GM12878 (cell line): ENCODE results near the gene NAV2. TPM values are rescaled to one million over a fixed set of nuclear protein-coding genes. Genes with fewer than 3 reads are reported as not detected.

Experiments used
- ATAC-seq: fragments of 200-7000 bp; cut with Tn5 transposase; 3 replicates; pipeline ENCODE4 v1.9.1; 2020; ENCODE audit warnings: mild to moderate bottlenecking, moderate library complexity
- BruUV-seq: library from RNA; stranded (reverse); fragments of 400-500 nt; replicated peaks from 2 replicates; lab custom pipeline; 2021; lab: Mats Ljungman, UMichigan
- CTCF ChIA-PET: fragments of 300-600 bp; sonication (Branson Sonifier 250); formaldehyde crosslinking; extraction: SDS; loops from one replicate; lab custom pipeline; 2021; ENCODE audit warnings: inconsistent platforms; lab: Yijun Ruan, JAX
- POLR2A ChIA-PET: fragments of 350-600 bp; formaldehyde crosslinking; extraction: SDS; loops from one replicate; lab custom pipeline; 2021; ENCODE audit warnings: inconsistent platforms; lab: Charles Lee
- RAD21 ChIA-PET: fragments of 300-600 bp; sonication (Branson Sonifier 250); formaldehyde crosslinking; loops from one replicate; lab custom pipeline; 2023; ENCODE audit warnings: antibody characterized with exemption; ENCODE audit not compliant: unreplicated experiment; lab: Charles Lee
- SMC1A ChIA-PET: fragments of 300-600 bp; sonication (Branson Sonifier 250); formaldehyde crosslinking; loops from one replicate; lab custom pipeline; 2023; ENCODE audit not compliant: unreplicated experiment, uncharacterized antibody; lab: Charles Lee
- DNase-seq: peaks from one replicate; pipeline ENCODE4 v3.0.0-alpha.2; 2011; ENCODE audit warnings: low read depth, low spot score
- FAIRE-seq: peaks from 3 replicates; lab custom pipeline; 2011; peaks lifted over from hg19 to GRCh38; lab: Jason Lieb, UNC
- H2AFZ ChIP-seq: 2 replicates; pipeline ENCODE4 v1.6.0; 2011; ENCODE audit warnings: low read depth, low read length, control low read depth; ENCODE audit not compliant: control insufficient read depth
- H3K27ac ChIP-seq: 2 replicates; pipeline ENCODE4 v1.5.1; 2011; ENCODE audit warnings: control low read depth; ENCODE audit not compliant: control insufficient read depth, insufficient read depth
- H3K27me3 ChIP-seq, 2 experiments: replicated peaks in 1 of 2; 2 replicates each; pipeline versions ENCODE4 v1.6.0 to v1.6.1; 2011; ENCODE audit warnings: low read length in 1 of 2; ENCODE audit not compliant: control insufficient read depth in 2 of 2, insufficient read depth in 2 of 2
- H3K36me3 ChIP-seq, 2 experiments: 2 replicates each; pipeline ENCODE4 v1.5.1; 2011; ENCODE audit warnings: low read length in 1 of 2; ENCODE audit not compliant: control insufficient read depth in 2 of 2, insufficient read depth in 2 of 2
- H3K4me1 ChIP-seq: 2 replicates; pipeline ENCODE4 v1.6.1; 2011; ENCODE audit warnings: mild to moderate bottlenecking, low read length, moderate library complexity, mixed read lengths; ENCODE audit not compliant: control insufficient read depth, insufficient read depth
- H3K4me2 ChIP-seq: 2 replicates; pipeline ENCODE4 v1.6.0; 2011; ENCODE audit warnings: control low read depth; ENCODE audit not compliant: control insufficient read depth, insufficient read depth
- H3K4me3 ChIP-seq: fragments of 200-600 bp; sonication (generic); 2 replicates; pipeline ENCODE4 v1.5.1; 2016
- H3K79me2 ChIP-seq: 2 replicates; pipeline ENCODE4 v1.6.0; 2011; ENCODE audit warnings: low read length; ENCODE audit not compliant: control insufficient read depth, insufficient read depth
- H3K9ac ChIP-seq: 2 replicates; pipeline ENCODE4 v1.8.0; 2011; ENCODE audit warnings: low read length, control low read depth, mixed read lengths; ENCODE audit not compliant: control insufficient read depth, insufficient read depth
- H3K9me3 ChIP-seq: replicated peaks from 3 replicates; pipeline ENCODE4 v1.5.1; 2011; ENCODE audit warnings: mild to moderate bottlenecking, low read length; ENCODE audit not compliant: control insufficient read depth, insufficient read depth
- H4K20me1 ChIP-seq: 2 replicates; pipeline ENCODE4 v1.6.0; 2011; ENCODE audit not compliant: control insufficient read depth, insufficient read depth
- BHLHE40 ChIP-seq, 2 experiments: fragments of 450-650 bp in 1 of 2; IDR thresholded peaks; 2 replicates each; pipeline ENCODE4 v1.6.1; 2011 to 2017; ENCODE audit warnings: low read depth in 2 of 2, borderline replicate concordance in 1 of 2, improper control_type of control experiment in 1 of 2, low read length in 1 of 2, mild to moderate bottlenecking in 1 of 2
- SMC3 ChIP-seq: IDR thresholded peaks from 2 replicates; pipeline ENCODE4 v1.6.1; 2011; ENCODE audit warnings: low read length, improper control_type of control experiment, borderline replicate concordance
- WGBS: methylation state at CpG from one replicate; pipeline ENCODE4 v1.1.6; 2016; ENCODE audit warnings: low lambda C conversion rate; ENCODE audit not compliant: insufficient replicate concordance, insufficient coverage; ENCODE audit errors: missing lambda C conversion rate; 5-methylcytosine and 5-hydroxymethylcytosine counted together
- in situ Hi-C: fragments of 300-500 bp; cut with MboI; formaldehyde crosslinking; loops from 9 replicates; pipeline ENCODE4 v1.14.3; 2018; ENCODE audit warnings: mixed read lengths
- intact Hi-C: fragments of 100-400 bp; cut with micrococcal nuclease; formaldehyde crosslinking; loops from one replicate; pipeline ENCODE4 v1.14.2; 2022; ENCODE audit not compliant: unreplicated experiment
- polyA plus RNA-seq, 11 experiments: library from polyadenylated mRNA; depleted of rRNA in 4 of 11; unstranded in 6 of 11; stranded (reverse) in 5 of 11; fragments of >200 nt; fragmentation: Nextera tagmentation in 4 of 11; fragmentation: Illumina TruSeq in 1 of 11; extraction: Ambion mirVana in 4 of 11; extraction: Trizol in 1 of 11; gene quantifications; 1 replicate in 1 of 11; 2 replicates in 10 of 11; pipeline versions ENCODE4 v1.2.1 to v1.2.3, GENCODE V29; 2011 to 2016; ENCODE audit warnings: inconsistent platforms in 2 of 11, missing spikeins in 2 of 11, low read depth in 1 of 11
- total RNA-seq, 4 experiments: library from RNA; depleted of rRNA in 3 of 4; stranded (reverse); fragments of >200 nt in 3 of 4; fragmentation: Illumina TruSeq in 1 of 4; extraction: Trizol in 1 of 4; gene quantifications; 2 replicates each; pipeline versions ENCODE4 v1.2.1 to v1.2.3, GENCODE V29; 2013 to 2021
- TF ChIP-seq, protein P1 (sequence below): fragments of 450-650 bp; conservative IDR thresholded peaks from 2 replicates; pipeline ENCODE4 v1.6.1; 2017; ENCODE audit warnings: mild to moderate bottlenecking, moderate library complexity

Gene NAV2
- total and polyA plus RNA-seq, 10 of the 15 experiments (the other 5 are each of a cell fraction or from before 2014, with no cell fraction given): 0.35 to 6.1 (median 1.1) TPM

DNA sequence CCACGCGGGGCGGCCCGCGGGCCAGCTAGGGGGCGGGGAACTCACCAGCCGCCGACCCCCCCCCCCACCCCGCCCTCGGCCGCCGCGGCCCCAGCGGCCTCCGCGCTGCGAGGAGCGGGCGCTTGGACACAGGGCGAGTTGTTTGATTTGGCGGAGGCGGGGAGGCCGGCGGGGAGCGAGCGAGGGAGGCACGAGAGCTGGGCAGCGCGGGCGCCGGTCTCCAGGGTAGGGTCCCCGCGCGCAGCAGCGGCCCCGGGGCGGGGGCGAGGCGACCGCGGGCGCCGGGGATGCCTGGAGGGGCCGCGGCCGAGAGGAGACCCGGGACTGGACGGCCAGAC is 64.4 kb downstream of the NAV2 start:
- Histone ChIP-seq H3K27me3 (no peaks in the 10 kb centered on the region), H3K9me3 (no peaks in the 10 kb centered on the region; the same call in 2 of the 3 replicates), H3K36me3 (no peaks in the 10 kb centered on the region), H3K9ac (peak overlapping the region; percentile 56; the same call in 1 of the 2 replicates), H2AFZ (peak overlapping the region; percentile 36), H3K4me3 (peak overlapping the region; percentile 40; the same call in 1 of the 2 replicates), H3K4me1 (peaks cover 8% of the 10 kb centered on the region), H3K27ac (peak overlapping the region; percentile 41), H3K4me2 (peak overlapping the region; percentile 69), H3K79me2 (no peaks in the 10 kb centered on the region; the same call in 1 of the 2 replicates), H4K20me1 (no peaks in the 10 kb centered on the region)
- SMC1A ChIA-PET: interaction anchor here (0.7 to 1.2 kb wide), 3 partner anchors 63 to 888 kb away, joined by 3 read pairs; no protein-coding TSS in a partner anchor
- DNase-seq (no peak), FAIRE-seq (no peak), ATAC-seq (peak; percentile 52)
- 1% methylated on average over 17 of the region's 48 CpGs for WGBS
- CTCF ChIA-PET: interaction anchor here (1.2 kb wide), 1 partner anchor 64 kb away, joined by 3 read pairs; no protein-coding TSS in a partner anchor
- in situ Hi-C loops (no loop called here), intact Hi-C loops (no loop called here)
- BruUV-seq: no TSS peak
- peak; percentile 18 to 78; a peak in 2 of 4 replicates for TF ChIP-seq BHLHE40 (IDR thresholded peaks at IDR 0.05; ENCODE audit: borderline replicate concordance in 1 of 2, low read depth in 2 of 2, low read length in 1 of 2)
- no peak for TF ChIP-seq SMC3
- TF ChIP-seq, protein P1, sequence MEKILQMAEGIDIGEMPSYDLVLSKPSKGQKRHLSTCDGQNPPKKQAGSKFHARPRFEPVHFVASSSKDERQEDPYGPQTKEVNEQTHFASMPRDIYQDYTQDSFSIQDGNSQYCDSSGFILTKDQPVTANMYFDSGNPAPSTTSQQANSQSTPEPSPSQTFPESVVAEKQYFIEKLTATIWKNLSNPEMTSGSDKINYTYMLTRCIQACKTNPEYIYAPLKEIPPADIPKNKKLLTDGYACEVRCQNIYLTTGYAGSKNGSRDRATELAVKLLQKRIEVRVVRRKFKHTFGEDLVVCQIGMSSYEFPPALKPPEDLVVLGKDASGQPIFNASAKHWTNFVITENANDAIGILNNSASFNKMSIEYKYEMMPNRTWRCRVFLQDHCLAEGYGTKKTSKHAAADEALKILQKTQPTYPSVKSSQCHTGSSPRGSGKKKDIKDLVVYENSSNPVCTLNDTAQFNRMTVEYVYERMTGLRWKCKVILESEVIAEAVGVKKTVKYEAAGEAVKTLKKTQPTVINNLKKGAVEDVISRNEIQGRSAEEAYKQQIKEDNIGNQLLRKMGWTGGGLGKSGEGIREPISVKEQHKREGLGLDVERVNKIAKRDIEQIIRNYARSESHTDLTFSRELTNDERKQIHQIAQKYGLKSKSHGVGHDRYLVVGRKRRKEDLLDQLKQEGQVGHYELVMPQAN: no peak
- RAD21 ChIA-PET: interaction anchor here (0.8 to 5.2 kb wide), 4 partner anchors 8 to 25 kb away, joined by 4 to 37 read pairs (median 6); no protein-coding TSS in a partner anchor
- POLR2A ChIA-PET: interaction anchor here (0.7 to 2.9 kb wide), 5 partner anchors 11 to 1928 kb away, joined by 3 to 15 read pairs (median 4); no protein-coding TSS in a partner anchor
